Measurements from ENCODE around the gene RNGTT.
"Not testable (repeated sequence)": the region's sequence is repeated elsewhere in the genome, so short reads cannot be mapped to it uniquely, and the experiment has no call there.

Gene RNGTT

DNA sequence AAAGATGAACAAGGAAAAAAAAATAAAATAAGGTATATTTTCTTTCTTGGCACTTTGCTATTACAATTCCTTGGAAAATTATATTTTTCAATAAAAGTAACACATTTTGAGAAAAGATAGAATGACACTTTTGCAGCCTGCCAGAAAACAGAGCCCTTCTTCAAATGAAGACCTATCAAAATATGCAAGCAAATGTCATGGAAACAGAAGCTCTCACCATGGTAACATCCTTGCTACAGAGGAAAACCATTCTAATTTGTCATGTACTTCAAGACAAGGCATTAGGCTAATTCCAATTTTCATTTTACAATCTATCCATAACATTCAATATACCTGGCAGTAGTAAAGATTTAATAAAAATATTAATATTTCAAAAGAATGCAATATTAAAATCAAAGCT is 177.9 kb downstream of the RNGTT start:
- DNase-seq, result no peak

DNA sequence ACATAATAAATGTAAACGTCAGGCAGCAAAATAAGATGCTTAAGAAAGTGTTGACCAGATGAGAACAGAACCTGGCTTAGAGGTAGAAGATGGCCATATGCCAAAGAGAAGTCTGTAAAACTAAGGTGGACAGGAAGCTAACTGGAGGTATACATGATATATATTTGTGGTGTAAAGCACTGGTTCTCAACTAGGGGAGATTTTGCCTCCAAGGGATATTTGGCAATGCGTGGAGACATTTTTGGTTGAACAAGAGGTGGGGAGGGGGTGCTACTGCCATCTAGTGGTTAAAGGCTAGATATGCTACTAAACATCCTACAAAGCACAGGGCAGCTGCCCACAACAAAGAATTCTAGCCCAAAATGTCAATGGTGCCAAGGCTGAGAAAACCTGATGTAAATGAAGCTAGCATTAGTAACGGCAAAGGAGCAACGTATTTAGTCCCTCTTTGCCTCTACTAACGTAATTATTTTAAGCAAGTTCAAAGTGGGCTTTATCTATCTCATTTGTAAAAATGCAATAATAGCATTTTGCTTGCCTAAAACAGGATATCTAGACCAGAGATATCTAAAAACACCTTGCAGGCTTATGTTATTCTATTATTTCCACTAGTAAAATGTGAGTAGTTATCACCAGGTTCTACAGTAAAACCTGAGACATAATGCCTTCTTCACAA is 182.6 kb downstream of the RNGTT start:
- DNase-seq, result peak; percentile 6 to 25

DNA sequence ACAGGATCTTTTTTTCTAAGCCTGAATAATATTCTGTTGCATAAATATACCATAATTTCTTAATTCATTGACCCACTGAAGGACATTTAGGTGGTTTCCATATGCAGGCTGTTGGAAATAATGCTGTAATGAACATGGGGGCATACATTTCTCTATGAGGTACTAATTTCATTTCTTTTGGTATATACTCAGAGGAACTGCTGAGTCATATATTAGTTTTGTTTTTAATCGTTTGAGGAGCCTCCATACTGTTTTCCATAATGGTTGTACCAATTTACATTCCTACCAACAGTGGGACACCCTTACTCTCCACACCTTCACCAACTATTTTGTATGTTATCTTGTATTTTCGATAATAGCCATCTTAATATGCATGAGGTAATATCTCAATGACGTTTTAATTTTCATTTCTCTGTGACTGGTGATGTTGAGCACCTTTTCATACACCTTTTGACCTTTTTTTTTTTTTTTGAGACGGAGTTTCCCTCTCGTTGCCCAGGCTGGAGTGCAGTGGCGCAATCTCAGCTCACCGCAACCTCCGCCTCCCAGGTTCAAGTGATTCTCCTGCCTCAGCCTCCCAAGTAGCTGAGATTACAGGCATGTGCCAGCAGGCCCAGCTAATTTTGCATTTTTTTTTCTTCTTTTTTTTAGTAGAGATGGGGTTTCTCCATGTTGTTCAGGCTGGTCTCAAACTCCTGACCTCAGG is 187.4 kb downstream of the RNGTT start:
- no peak for DNase-seq

DNA sequence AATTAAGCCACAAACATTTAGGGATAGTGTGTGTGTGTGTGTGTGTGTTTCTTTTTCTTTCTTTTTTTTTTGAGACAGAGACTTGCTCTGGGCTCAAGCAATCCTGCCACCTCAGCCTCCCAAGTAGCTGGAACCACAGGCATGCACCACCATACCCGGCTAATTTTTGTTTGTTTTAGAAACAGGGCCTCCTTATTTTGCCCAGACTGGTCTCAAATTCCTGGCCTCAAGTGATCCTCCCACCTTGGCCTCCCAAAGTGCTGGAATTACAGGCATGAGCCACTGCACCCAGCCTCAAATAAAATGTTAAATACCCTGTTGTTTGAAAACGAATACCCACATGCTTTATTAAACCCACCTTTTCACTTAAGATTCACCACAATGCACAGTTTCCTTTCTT is 195.3 kb downstream of the RNGTT start:
- not testable (repeated sequence) for DNase-seq

DNA sequence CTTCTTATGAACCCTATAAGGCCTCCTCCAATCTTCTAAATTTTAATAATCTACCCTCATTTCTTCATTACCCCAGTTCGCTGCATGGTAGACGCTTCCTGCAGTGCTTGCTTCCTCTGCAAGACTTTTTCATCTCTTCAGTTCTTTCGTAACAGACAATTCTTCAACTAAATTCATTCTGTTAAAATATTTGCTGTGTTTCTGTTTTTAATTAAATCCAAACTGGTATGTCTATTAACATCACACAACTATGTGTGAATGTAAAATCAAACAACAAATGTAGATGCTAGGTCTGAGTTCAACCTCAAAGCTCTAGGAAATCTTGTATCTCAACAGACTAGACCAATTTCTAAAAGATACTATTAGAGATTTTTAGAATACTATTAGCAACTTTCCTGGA is 199.3 kb downstream of the RNGTT start:
- no peak for DNase-seq

DNA sequence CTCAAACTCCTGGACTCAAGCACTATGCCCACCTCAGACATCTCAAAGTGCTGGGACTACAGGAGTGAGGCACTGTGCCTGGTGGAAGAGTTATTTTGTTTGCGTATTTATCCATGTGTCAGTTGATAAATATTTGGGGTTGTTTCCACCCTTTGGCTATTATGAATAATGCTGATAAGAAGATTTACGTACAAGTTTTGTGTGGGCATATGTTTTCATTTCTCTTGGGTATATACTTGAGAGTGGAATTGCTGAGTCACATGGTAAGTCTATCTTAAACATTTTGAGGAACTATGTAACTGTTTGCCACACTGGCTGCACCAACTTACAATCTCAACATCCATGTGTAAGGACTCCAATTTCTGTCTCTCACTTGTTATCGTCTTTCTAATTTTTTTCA is 200.3 kb downstream of the RNGTT start:
- no peak for DNase-seq

DNA sequence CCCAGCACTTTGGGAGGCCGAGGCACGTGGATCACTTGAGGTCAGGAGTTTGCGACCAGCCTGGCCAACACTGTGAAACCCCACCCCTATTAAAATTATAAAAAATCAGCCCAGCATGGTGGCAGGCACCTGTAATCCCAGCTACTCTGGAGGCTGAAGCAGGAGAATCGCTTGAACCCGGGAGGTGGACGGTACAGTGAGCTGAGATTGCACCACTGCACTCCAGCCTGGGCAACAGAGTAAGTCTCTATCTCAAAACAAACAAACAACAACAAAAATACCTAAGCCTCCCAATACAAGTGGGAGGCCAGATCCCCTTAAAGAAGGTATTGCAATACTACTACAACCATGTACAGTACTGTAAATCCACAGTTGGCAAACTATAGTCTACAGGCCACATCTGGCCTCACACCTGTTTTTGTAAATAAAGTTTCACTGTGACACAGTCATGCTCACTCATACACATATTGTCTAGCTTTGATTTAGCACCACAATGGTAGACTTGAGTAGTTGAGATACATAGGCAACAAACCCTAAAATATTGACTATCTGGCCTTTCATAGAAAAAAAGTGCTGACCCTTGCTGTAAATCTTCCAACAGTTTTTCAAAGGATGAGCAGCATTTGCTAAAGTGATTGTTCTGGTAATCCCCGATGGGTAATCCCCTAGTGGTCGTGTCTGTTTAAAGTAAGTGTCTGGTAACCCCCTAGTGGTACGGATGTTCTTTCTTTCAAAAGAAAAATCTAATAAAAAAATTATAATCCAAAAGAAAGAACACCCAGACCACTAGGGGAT is 202.0 kb downstream of the RNGTT start:
- no peak for DNase-seq

DNA sequence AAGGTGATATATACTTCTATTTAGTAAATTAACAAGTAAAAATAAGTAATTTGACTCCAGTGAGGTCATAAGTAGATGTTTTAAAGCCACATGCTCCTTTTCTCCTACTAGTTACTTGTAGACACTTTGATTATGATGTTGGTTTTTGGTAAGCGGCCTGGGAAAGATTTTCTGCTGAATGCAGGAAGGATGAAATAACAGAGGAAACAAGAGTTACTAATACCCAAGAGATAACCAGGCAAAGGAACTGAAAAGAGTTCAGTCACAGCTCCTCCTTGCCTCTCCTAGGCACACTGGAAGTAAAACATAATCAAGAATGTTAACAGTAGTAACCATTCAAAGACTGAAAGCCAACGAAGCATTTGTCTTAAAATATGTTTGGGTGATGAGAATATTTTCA is 203.3 kb downstream of the RNGTT start:
- no peak for DNase-seq

DNA sequence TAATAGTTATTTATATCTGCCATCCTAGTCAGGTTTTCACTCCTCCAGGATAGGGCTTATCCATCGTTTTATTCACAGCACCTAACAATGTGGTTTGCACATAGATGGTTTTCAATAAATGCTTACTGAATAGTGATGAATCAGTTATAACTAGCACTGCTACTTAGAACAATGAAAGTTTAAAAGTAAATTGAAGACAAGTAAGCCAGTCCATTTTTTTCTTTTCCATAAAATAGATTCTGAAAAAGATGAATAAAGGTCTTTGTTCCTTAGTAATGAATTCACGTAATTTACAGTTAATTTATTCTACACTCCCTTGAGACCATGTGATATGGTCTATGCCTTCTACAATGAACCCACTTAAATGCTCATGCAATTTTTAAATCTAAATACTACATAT is 212.5 kb downstream of the RNGTT start:
- no peak for DNase-seq

DNA sequence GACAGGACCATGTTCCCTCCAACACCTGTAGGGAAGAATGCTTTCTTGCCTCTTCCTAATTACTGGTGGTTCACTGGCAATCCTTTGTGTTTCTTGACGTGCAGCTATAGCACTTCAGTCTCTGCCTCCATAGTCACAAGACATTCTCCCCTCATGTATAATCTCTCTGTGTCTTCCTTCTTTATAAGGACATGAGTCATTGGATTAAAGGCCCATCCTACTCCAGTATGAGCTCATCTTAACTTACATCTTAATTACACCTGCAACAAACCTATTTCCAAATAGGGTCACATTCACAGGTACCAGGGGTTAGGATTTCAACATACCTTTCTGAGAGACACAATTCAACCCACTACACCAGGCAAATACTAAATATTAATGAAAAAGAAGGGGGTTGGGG is 213.6 kb downstream of the RNGTT start:
- DNase-seq, result no peak

DNA sequence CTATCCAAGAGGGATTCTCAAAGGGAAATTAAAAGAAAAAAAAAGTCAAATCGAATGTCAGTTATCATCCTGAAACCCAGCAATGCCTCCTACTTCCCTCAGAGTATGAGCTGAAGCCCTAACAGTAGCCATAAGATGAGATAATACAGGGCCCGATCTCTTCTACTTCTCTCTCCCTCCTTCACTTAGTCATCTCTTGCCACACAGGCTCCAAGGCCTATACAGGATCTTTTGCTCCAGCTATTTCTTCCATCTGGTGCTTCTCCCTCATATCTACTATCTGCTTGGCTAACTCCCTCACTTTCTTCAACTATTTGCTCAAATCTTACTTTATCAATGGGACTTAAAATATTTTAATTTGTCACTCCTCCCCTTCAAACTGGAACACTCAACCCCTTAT is 215.3 kb downstream of the RNGTT start:
- DNase-seq, result no peak

DNA sequence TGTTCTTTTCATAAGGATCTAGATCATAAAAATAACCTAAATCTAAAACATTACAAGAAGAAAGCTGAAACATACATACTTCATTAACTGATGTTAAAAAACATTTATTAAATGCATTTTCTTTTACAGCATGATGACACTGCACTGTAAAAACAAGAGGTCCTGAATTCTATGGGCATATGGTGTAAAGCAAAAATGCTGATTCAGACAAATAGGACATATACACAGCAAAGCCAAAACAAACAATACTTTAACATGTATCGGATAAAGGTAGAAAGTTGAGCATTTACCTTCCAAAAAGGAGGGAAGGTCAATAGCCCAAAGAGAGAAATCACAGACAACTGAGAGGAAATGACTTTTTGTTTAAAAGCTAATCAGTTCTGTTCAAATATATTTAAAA is 221.5 kb downstream of the RNGTT start:
- no peak for DNase-seq

DNA sequence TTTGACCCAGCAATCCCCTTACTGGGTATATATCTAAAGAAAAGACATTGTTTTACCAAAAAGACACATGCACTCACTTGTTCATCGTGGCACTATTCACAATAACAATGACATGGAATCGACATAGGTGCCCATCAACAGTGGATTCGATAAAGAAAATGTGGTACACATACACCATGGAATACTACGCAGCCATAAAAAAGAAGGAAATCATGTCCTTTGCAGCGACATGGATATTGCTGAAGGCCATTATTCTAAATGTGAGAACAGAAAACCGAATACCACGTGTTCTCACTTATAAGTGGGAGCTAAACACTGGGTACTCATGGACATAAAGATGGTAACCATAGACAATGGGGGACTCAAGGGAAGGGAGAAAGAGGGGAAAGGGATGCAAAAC is 222.3 kb downstream of the RNGTT start:
- DNase-seq, result no peak

DNA sequence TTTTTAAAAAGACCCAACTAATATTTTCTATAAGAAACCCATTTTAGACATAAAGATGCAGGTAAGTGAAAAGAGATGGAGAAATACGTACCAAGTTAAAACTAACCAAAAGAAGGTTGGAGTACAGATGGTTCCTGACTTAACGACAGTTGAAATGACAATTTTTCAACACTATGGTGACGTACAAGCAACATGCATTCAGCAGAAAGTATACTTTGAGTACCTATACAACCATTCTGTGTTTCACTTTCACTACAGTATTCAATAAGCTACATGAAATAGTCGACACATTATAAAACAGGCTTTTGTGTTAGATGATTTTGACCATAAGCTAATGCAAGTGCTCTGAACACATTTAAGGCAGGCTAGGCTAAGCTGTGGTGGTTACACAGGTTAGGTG is 228.9 kb downstream of the RNGTT start:
- no peak for DNase-seq

DNA sequence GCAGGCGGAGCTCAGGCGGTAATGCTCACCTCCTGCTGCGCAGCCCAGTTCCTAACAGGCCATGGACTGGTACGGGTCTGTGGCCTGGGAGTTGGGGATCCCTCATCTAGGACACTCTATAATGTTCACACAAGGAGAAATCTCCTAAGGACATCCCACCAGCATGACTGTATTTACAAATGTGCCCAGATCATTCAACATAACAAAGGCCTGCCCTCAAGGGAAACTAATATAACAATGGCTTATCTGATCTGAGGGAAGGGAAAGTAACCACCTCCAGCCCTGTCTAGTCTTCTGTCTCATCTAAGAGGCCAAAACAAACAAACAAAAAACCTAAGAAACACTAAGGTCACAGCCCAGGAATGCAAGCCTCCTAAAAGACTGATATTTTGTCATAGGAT is 232.8 kb downstream of the RNGTT start:
- DNase-seq, result no peak

DNA sequence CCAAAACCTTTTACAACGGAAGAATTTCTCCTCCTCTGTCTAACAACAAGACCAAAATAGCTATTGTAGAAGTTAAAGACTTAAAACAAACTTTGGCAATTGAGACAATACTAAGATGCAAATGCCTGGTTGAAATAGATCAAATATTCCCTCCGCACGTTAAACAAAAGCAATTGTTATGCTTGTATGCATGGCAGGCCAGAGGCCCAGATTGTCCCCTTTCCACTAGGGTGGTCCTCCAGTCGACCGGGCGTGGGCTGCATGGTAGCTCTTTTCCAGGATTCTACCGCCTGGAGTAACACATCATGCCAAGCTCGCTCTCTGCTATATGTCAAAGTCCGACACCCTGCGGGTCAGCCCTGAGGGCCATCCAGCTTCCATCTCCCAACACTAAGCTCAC is 234.7 kb downstream of the RNGTT start:
- no peak for DNase-seq

DNA sequence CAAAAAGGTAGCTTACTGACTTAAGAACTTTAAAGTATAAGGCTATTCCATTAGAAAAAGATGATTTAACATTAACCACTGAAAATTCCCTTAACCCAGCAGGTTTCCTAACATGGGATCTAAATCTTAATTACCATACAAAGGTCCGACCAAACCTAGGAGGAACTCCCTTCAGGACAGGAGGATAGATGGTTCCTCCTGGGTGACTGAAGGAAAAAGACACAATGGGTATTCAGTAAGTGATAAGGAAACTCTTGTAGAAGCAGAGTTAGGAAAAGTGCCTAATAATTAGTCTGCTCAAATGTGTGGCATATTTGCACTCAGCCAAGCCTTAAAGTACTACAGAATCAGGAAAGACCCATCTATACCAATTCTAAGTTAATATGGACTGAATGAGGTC is 237.0 kb downstream of the RNGTT start:
- not testable (repeated sequence) for DNase-seq

DNA sequence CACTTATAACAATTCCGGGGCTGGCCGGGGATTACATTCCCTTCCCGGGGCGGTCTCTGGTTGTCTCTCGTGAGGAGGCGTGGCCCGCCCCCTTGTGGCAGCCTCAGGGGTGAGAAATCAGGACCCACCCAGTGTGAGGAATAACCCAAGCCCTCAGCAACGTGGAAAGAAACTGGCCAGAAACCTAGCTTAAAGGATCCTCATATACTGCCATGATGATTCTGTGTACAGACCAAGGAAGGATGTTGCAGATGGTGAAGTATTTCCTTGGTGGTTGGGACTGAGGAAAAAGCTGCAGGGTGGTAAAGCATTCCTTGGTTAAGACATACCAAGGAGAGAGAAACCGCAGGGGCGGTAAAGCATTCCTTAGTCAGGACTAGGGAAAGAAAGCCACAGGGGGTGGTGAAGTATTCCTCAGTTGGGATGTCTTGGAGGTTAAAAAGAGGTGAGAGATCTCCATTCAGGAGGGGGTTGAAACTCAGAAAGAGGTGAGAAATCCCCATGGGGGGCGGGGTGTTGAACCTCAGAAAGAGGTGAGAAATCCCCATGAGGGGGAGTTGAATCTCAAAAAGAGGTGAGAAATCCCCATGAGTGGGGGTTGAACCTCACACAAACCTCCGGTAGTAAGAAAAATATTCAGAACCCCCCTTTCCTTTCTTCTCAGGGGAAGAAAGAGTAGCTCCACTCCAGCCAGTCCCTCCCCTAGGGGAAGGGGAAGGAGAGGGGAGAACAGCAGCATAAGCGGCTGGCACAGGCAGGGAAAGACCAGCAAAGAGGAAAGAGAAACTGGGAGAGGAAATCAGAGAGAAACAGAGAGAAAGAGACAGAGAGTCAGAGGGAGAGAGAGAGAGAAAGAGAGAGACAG is 238.1 kb downstream of the RNGTT start:
- DNase-seq, result peak; percentile 12 to 15

DNA sequence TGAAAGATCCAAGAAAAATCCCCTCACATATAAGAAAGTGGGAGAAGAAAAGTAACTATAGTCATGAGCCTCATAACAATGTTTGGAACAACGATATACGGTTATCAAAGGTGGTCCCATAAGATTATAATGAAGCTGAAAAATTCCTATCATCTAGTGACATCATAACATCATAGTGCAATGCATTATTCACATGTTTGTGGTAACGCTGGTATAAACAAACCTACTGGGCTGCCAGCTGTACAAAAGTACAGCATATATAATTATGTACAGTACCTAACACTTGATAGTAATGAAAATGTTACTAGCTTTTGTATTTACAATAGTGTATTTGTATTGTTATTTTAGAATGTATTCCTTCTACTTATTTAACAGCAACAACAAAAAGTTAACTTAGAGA is 240.7 kb downstream of the RNGTT start:
- no peak for DNase-seq

DNA sequence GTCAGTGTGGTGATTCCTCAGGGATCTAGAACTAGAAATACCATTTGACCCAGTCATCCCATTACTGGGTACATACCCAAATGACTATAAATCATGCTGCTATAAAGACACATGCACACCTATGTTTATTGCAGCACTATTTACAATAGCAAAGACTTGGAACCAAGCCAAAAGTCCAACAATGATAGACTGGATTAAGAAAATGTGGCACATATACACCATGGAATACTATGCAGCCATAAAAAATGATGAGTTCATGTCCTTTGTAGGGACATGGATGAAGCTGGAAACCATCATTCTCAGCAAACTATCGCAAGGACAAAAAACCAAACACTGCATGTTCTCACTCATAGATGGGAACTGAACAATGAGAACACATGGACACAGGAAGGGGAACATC is 247.0 kb downstream of the RNGTT start:
- DNase-seq, result not testable (repeated sequence)

DNA sequence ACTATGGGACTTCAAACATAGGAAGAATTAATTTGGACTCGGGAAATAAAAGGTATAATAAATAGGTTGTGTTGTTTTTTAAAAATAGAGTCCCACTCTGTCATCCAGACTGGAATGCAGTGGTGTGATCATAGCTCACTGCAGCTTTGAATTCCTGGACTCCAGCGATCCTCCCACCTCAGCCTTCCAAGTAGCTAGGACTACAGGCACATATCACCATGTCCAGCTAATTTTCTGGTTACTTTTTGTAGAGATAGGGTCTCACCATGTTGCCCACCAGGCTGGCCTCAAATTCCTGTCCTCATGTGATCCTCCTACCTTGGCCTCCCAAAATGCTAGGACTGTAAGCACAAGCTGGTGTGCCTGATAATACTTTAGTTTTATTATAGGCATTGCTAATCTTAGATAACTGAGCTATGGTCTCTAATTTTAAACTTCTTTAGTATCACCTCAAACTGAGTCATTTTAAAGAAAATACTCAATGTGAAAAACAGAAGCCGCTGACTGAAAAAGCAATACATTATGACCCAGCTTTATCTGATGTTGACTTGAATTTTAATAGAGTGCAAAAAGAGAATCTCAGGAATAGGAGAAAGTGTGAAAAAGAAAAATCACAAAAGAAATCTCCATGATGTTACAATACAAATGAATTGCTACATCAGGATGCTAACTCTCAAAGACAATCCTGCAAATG is 251.0 kb downstream of the RNGTT start:
- no peak for DNase-seq

DNA sequence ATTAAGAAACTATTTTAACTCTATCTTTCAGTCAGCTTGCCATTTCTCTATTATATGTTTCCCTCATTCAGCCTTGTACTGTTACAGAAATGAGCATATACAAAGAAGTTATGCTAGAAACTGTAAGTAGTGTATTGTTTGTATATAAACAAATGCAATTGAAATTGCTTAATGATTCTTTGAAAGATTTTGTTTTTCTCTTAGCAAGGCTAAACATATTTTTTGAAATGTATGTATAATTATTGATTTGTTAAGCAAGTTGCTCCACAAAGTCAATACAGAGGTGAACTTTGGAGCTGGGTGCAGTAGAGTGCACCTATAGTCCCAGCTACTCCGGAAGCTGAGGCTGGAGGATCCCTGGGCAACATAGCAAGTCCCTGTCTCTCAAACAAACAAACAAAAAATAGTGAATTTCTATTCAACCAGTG is 253.6 kb downstream of the RNGTT start:
- no peak for DNase-seq

Measured in stimulated activated CD4-positive, alpha-beta T cell treated with anti-CD3 and anti-CD28 coated beads, Interleukin-4, amount 100 ng/mL, for 4 hours (primary cell).